NT2/D1 (cell line): ENCODE data around the gene CPEB1.
"Not testable (repeated sequence)": the region's sequence is repeated elsewhere in the genome, so short reads cannot be mapped to it uniquely, and the experiment has no call there.

ENCODE experiments used
- DNase-seq: peaks from one replicate; pipeline ENCODE4 v3.0.0-alpha.2; 2011; ENCODE audit warnings: low read depth, low spot score
- H3K27me3 ChIP-seq: 2 replicates; pipeline ENCODE4 v1.6.0; 2011; ENCODE audit warnings: mild to moderate bottlenecking; ENCODE audit not compliant: insufficient read length, insufficient read depth
- H3K36me3 ChIP-seq: 2 replicates; pipeline ENCODE4 v1.6.1; 2011; ENCODE audit warnings: mild to moderate bottlenecking, low read length, mixed read lengths; ENCODE audit not compliant: insufficient read depth, insufficient read length
- H3K4me1 ChIP-seq: 2 replicates; pipeline ENCODE4 v1.5.1; 2011; ENCODE audit not compliant: insufficient read depth, insufficient read length
- H3K4me3 ChIP-seq: 2 replicates; pipeline ENCODE4 v1.5.1; 2011; ENCODE audit warnings: low read depth; ENCODE audit not compliant: insufficient read length
- H3K9ac ChIP-seq: 2 replicates; pipeline ENCODE4 v1.6.0; 2011; ENCODE audit warnings: low read depth; ENCODE audit not compliant: insufficient read length
- H3K9me3 ChIP-seq: 2 replicates; pipeline ENCODE4 v1.5.1; 2011; ENCODE audit warnings: mild to moderate bottlenecking, low read length; ENCODE audit not compliant: insufficient read depth

The CPEB1 gene

DNA sequence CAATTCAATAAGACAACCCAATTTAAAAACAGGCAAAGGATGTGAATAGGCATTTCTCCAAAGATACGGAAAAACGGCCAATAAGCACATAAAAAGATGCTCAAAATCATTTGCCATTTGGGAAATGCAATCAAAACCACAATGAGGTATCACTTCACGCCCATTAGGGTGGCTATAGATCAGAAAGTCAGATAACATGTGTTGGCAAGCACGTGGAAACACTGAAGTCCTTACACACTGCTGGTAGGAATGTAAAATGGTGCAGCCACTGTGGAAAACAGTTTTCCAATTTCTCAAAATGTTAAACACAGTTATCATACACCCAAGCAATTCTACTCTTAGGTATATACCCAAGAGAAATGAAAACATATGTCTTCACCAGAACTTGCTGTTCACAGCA is 146.4 kb downstream of the CPEB1 start:
- not testable (repeated sequence) for H3K9ac ChIP-seq, H3K27me3 ChIP-seq, H3K36me3 ChIP-seq

DNA sequence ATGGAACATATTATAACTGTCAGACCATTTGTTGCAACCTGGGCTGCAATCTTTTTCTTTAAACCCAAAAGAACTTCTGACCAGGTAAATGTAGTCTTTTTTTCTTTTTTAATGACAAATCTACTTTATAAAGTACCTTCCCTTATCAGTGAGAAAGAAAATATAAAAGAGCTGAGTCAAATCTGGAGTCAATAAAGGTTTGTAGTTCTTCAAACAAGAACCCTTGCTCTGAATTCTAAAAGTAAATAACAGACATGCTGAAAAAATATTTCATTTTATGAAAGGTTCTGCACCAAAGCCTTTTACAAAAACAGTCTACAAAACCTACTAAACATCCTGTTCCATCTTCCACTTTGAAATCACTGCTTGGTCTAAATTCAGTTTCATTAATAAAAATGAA is 149.2 kb downstream of the CPEB1 start:
- not testable (repeated sequence) for H3K4me1 ChIP-seq, H3K27me3 ChIP-seq, H3K36me3 ChIP-seq, DNase-seq, H3K4me3 ChIP-seq, H3K9ac ChIP-seq, H3K9me3 ChIP-seq

More for the DNA sequence above, 146.4 kb downstream of the CPEB1 start:
- not testable (repeated sequence) for H3K9me3 ChIP-seq, DNase-seq, H3K4me3 ChIP-seq, H3K4me1 ChIP-seq
